ENCODE results near the gene DONSON. TPM values are rescaled to one million over a fixed set of nuclear protein-coding genes. Genes with fewer than 3 reads are reported as not detected.

DONSON gene
- total and polyA plus RNA-seq, 9 of the 15 experiments (the other 6 are each of a cell fraction or from before 2014, with no cell fraction given), result 26.7 to 124 (median 62.6) TPM

DNA sequence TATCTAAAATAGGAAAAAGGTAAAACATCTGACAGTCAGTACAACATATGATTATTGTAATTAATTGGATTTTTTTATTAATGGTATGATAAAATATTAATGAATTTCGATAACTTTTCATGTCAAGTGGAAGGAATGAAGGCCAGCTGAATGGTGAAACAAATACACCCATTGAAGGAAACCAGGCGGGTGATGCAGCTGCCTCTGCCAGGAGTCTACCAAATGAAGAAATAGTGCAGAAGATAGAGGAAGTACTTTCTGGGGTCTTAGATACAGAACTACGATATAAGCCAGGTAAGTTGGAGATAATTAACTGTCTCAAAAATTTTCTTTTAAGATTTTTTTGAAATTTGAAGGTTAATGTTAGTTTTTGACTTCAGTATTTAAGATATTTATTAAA is 42.4 kb downstream of the DONSON start:
- H3K4me1 ChIP-seq (replicated peaks in 1 of 2; ENCODE audit: control insufficient read depth in 2 of 2, insufficient read depth in 2 of 2, low read length in 2 of 2), result peaks cover 5 to 12% of the 10 kb centered on the region in 2 experiments; a peak in 3 of 5 replicates
- DNase-seq (ENCODE audit: extremely low read depth in 1 of 4, low spot score in 3 of 4) (no peak), FAIRE-seq (no peak)

More for the DNA sequence above, 42.4 kb downstream of the DONSON start:
- peaks cover 98% of the 10 kb centered on the region for H3K79me2 ChIP-seq (ENCODE audit: control insufficient read depth, insufficient read depth, low read length)
- no peaks in the 10 kb centered on the region for H3K27me3 ChIP-seq (ENCODE audit: control insufficient read depth in 2 of 2, insufficient read depth in 2 of 2, low read length in 2 of 2)
- peaks cover 62% of the 10 kb centered on the region for H3K36me3 ChIP-seq (ENCODE audit: control insufficient read depth, insufficient read depth, low read length)
- no peak overlapping the region for H3K4me2 ChIP-seq (ENCODE audit: insufficient read depth, low read length)
- peaks cover 5% of the 10 kb centered on the region for H3K9me3 ChIP-seq (replicated peaks; ENCODE audit: control insufficient read depth, insufficient read depth, low read depth, low read length)
- H3K9me1 ChIP-seq (ENCODE audit: control insufficient read depth, insufficient read depth, low read length), result no peaks in the 10 kb centered on the region
- CTCF ChIA-PET (ENCODE audit: low intra/inter-chr PET ratio), result interaction anchor here (0.6 kb wide), 1 partner anchor 186 kb away, joined by 3 read pairs; no protein-coding TSS in a partner anchor
- no peak overlapping the region for H2AFZ ChIP-seq (ENCODE audit: low read depth, low read length)
- no peak for TF ChIP-seq OTX1 (CRISPR knock-in tag; IDR thresholded peaks at IDR 0.05)
- TF ChIP-seq FOXJ3 (CRISPR knock-in tag; IDR thresholded peaks at IDR 0.05), result no peak
- TF ChIP-seq DACH1 (IDR thresholded peaks at IDR 0.05; ENCODE audit: partially characterized antibody), result peak; percentile 52
- TF ChIP-seq ZNF282 (CRISPR knock-in tag; IDR thresholded peaks at IDR 0.05), result no peak
- TF ChIP-seq, protein P1, sequence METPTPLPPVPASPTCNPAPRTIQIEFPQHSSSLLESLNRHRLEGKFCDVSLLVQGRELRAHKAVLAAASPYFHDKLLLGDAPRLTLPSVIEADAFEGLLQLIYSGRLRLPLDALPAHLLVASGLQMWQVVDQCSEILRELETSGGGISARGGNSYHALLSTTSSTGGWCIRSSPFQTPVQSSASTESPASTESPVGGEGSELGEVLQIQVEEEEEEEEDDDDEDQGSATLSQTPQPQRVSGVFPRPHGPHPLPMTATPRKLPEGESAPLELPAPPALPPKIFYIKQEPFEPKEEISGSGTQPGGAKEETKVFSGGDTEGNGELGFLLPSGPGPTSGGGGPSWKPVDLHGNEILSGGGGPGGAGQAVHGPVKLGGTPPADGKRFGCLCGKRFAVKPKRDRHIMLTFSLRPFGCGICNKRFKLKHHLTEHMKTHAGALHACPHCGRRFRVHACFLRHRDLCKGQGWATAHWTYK (CRISPR knock-in tag; IDR thresholded peaks at IDR 0.05), result no peak
- 0 out of 2 replicates have a peak, but pooled peaks have one; percentile 2 for TF ChIP-seq RBFOX2 (IDR thresholded peaks at IDR 0.05; ENCODE audit: low read depth, low read length)
- TF ChIP-seq, protein P2, sequence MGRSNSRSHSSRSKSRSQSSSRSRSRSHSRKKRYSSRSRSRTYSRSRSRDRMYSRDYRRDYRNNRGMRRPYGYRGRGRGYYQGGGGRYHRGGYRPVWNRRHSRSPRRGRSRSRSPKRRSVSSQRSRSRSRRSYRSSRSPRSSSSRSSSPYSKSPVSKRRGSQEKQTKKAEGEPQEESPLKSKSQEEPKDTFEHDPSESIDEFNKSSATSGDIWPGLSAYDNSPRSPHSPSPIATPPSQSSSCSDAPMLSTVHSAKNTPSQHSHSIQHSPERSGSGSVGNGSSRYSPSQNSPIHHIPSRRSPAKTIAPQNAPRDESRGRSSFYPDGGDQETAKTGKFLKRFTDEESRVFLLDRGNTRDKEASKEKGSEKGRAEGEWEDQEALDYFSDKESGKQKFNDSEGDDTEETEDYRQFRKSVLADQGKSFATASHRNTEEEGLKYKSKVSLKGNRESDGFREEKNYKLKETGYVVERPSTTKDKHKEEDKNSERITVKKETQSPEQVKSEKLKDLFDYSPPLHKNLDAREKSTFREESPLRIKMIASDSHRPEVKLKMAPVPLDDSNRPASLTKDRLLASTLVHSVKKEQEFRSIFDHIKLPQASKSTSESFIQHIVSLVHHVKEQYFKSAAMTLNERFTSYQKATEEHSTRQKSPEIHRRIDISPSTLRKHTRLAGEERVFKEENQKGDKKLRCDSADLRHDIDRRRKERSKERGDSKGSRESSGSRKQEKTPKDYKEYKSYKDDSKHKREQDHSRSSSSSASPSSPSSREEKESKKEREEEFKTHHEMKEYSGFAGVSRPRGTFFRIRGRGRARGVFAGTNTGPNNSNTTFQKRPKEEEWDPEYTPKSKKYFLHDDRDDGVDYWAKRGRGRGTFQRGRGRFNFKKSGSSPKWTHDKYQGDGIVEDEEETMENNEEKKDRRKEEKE (IDR thresholded peaks at IDR 0.05; ENCODE audit: borderline replicate concordance in 1 of 2, control insufficient read depth in 1 of 2, low read depth in 2 of 2, low read length in 1 of 2), result no peak
- TF ChIP-seq, protein P3, sequence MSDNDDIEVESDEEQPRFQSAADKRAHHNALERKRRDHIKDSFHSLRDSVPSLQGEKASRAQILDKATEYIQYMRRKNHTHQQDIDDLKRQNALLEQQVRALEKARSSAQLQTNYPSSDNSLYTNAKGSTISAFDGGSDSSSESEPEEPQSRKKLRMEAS (CRISPR knock-in tag; IDR thresholded peaks at IDR 0.05), result no peak
- no peak for TF ChIP-seq FOSL1 (tag; conservative IDR thresholded peaks at IDR 0.05)
- no peak overlapping the region for H3K27ac ChIP-seq (ENCODE audit: extremely low read depth, low read depth, low read length)
- no peak overlapping the region for H3K9ac ChIP-seq (ENCODE audit: insufficient read depth in 1 of 2, low read depth in 2 of 2, low read length in 2 of 2)
- 92% methylated on average over 3 of the region's 3 CpGs for WGBS (ENCODE audit: insufficient coverage, low coverage, missing lambda C conversion rate)
- intact Hi-C loops (cut with micrococcal nuclease), result no loop called here
- H3K4me3 ChIP-seq, result no peak overlapping the region
- peaks cover 17% of the 10 kb centered on the region for H4K20me1 ChIP-seq (replicated peaks; ENCODE audit: control insufficient read depth, insufficient read depth, low read length)
- no TSS peak for BruUV-seq (replicated peaks)
- ATAC-seq, result no peak
- in situ Hi-C loops (cut with MboI), result no loop called here
- POLR2A ChIA-PET, result interaction anchor here (3.6 to 6.9 kb wide), 2 partner anchors 8 to 28 kb away, joined by 15 to 99 read pairs; no protein-coding TSS in a partner anchor
